ENCODE results near the gene ST13.

DNA sequence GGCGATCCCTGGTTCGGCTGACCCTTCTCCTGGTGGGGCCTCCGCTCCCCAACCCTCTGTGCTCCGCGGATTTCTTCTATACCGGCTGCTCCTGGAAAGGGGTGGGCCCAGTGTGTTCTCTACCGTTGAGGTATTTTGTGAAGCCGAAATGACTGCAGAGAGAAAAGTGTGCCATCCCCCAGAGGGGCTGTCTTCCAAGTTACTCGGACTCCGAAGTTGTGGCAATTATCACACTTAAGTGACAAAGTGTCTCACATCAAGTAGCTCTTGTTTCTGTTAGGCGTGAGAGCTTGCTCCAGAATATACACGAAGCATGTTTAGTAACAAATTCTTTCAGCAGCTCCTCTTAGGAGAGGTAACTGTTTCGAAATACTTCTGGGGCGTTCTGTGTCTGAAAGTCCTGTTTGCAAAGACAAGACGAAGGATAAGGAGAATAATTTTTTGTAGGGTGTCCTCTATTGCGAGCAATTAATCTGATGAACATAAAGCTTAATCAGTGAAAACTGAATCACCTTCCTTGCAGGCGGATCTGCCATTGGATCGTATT is 943 bp upstream of the ST13 start:
- TF ChIP-seq, protein P1, sequence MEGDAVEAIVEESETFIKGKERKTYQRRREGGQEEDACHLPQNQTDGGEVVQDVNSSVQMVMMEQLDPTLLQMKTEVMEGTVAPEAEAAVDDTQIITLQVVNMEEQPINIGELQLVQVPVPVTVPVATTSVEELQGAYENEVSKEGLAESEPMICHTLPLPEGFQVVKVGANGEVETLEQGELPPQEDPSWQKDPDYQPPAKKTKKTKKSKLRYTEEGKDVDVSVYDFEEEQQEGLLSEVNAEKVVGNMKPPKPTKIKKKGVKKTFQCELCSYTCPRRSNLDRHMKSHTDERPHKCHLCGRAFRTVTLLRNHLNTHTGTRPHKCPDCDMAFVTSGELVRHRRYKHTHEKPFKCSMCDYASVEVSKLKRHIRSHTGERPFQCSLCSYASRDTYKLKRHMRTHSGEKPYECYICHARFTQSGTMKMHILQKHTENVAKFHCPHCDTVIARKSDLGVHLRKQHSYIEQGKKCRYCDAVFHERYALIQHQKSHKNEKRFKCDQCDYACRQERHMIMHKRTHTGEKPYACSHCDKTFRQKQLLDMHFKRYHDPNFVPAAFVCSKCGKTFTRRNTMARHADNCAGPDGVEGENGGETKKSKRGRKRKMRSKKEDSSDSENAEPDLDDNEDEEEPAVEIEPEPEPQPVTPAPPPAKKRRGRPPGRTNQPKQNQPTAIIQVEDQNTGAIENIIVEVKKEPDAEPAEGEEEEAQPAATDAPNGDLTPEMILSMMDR (IDR thresholded peaks at IDR 0.05) = no peak
- TF ChIP-seq POLR2AphosphoS5 (IDR thresholded peaks at IDR 0.05; ENCODE audit: low read depth, low read length) (no peak), SIN3A (IDR thresholded peaks at IDR 0.05; ENCODE audit: borderline replicate concordance, insufficient read depth, low read depth, low read length) (no peak), TCF7L2 (IDR thresholded peaks at IDR 0.05; ENCODE audit: low read depth, low read length) (no peak)
- TF ChIP-seq, protein P2, sequence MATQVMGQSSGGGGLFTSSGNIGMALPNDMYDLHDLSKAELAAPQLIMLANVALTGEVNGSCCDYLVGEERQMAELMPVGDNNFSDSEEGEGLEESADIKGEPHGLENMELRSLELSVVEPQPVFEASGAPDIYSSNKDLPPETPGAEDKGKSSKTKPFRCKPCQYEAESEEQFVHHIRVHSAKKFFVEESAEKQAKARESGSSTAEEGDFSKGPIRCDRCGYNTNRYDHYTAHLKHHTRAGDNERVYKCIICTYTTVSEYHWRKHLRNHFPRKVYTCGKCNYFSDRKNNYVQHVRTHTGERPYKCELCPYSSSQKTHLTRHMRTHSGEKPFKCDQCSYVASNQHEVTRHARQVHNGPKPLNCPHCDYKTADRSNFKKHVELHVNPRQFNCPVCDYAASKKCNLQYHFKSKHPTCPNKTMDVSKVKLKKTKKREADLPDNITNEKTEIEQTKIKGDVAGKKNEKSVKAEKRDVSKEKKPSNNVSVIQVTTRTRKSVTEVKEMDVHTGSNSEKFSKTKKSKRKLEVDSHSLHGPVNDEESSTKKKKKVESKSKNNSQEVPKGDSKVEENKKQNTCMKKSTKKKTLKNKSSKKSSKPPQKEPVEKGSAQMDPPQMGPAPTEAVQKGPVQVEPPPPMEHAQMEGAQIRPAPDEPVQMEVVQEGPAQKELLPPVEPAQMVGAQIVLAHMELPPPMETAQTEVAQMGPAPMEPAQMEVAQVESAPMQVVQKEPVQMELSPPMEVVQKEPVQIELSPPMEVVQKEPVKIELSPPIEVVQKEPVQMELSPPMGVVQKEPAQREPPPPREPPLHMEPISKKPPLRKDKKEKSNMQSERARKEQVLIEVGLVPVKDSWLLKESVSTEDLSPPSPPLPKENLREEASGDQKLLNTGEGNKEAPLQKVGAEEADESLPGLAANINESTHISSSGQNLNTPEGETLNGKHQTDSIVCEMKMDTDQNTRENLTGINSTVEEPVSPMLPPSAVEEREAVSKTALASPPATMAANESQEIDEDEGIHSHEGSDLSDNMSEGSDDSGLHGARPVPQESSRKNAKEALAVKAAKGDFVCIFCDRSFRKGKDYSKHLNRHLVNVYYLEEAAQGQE (IDR thresholded peaks at IDR 0.05; ENCODE audit: insufficient read depth in 1 of 2, low read depth in 2 of 2, low read length in 1 of 2) = no peak

All from Panc1 (cell line).